HepG2 (cell line): ENCODE data around the gene ZNHIT1. TPM values are rescaled to one million over a fixed set of nuclear protein-coding genes. Genes with fewer than 3 reads are reported as not detected.
A peak's percentile ranks its signal among the peaks of the same experiment; 100 is the strongest.

Source experiments
- ATM ChIP-seq: fragments of 450-650 bp; IDR thresholded peaks from 2 replicates; pipeline ENCODE4 v1.7.1; 2017; ENCODE audit warnings: mild to moderate bottlenecking, borderline replicate concordance
- CTCF ChIP-seq: sonication (generic); formaldehyde crosslinking; IDR thresholded peaks from 2 replicates; pipeline ENCODE4 v1.5.0; 2020; ENCODE audit warnings: mild to moderate bottlenecking, missing genetic modification reagents, moderate library complexity
- E2F1 ChIP-seq: sonication (generic); formaldehyde crosslinking; IDR thresholded peaks from 2 replicates; pipeline ENCODE4 v1.5.0; 2020; ENCODE audit warnings: missing genetic modification reagents
- FOXC1 ChIP-seq: sonication (generic); formaldehyde crosslinking; IDR thresholded peaks from 2 replicates; pipeline ENCODE4 v1.8.0; 2022; ENCODE audit warnings: mild to moderate bottlenecking, missing genetic modification reagents, borderline replicate concordance
- KAT8 ChIP-seq: IDR thresholded peaks from 2 replicates; pipeline ENCODE4 v1.6.1; 2016; ENCODE audit warnings: missing genetic modification reagents, missing compliant biosample characterization
- PAX8 ChIP-seq: sonication (generic); formaldehyde crosslinking; IDR thresholded peaks from 2 replicates; pipeline ENCODE4 v1.8.0; 2022; ENCODE audit warnings: mild to moderate bottlenecking, missing genetic modification reagents, borderline replicate concordance
- PHF21A ChIP-seq: sonication (generic); formaldehyde crosslinking; IDR thresholded peaks from 2 replicates; pipeline ENCODE4 v1.5.0; 2020; ENCODE audit warnings: mild to moderate bottlenecking, missing genetic modification reagents
- RCOR2 ChIP-seq: IDR thresholded peaks from 2 replicates; pipeline ENCODE4 v1.6.1; 2016; ENCODE audit warnings: missing biosample characterization, missing genetic modification reagents
- SNRNP70 ChIP-seq: fragments of 200-400 bp; formaldehyde crosslinking; IDR thresholded peaks from 2 replicates; pipeline ENCODE4 v1.6.1; 2017; ENCODE audit warnings: mild to moderate bottlenecking, low read depth, low read length, moderate library complexity
- STAG1 ChIP-seq: sonication (generic); formaldehyde crosslinking; IDR thresholded peaks from 2 replicates; pipeline ENCODE4 v1.4.0; 2020; ENCODE audit warnings: missing genetic modification reagents
- TRAFD1 ChIP-seq: sonication (generic); formaldehyde crosslinking; IDR thresholded peaks from 2 replicates; pipeline ENCODE4 v1.5.1; 2020; ENCODE audit warnings: missing genetic modification reagents, mild to moderate bottlenecking, borderline replicate concordance
- ZNF557 ChIP-seq: sonication (generic); formaldehyde crosslinking; IDR thresholded peaks from 2 replicates; pipeline ENCODE4 v1.4.0; 2020; ENCODE audit warnings: missing genetic modification reagents
- ZNF841 ChIP-seq: sonication (generic); formaldehyde crosslinking; IDR thresholded peaks from 2 replicates; pipeline ENCODE4 v1.8.1; 2023; ENCODE audit warnings: missing genetic modification reagents, borderline replicate concordance
- ZSCAN21 ChIP-seq: sonication (generic); formaldehyde crosslinking; IDR thresholded peaks from 2 replicates; pipeline ENCODE4 v1.8.0; 2022; ENCODE audit warnings: mild to moderate bottlenecking, missing genetic modification reagents, moderate library complexity, borderline replicate concordance
- polyA plus RNA-seq, 8 experiments: library from polyadenylated mRNA; depleted of rRNA in 3 of 8; stranded (reverse) in 7 of 8; unstranded in 1 of 8; fragments of >200 nt; fragmentation: Illumina TruSeq in 4 of 8; extraction: Trizol in 4 of 8; gene quantifications; 2 replicates each; pipeline versions ENCODE4 v1.2.1 to v1.2.3, GENCODE V29; 2011 to 2016; ENCODE audit warnings: low read depth in 4 of 8, missing spikeins in 1 of 8, mixed read lengths in 1 of 8; ENCODE audit not compliant: insufficient read depth in 1 of 8
- total RNA-seq, 5 experiments: library from RNA; depleted of rRNA; stranded (reverse); fragments of >200 nt; fragmentation: Illumina TruSeq; extraction: Trizol; gene quantifications; 2 replicates each; pipeline ENCODE4 v1.2.3, GENCODE V29; 2016; ENCODE audit warnings: low read depth in 1 of 5
- TF ChIP-seq, protein P1 (sequence below): sonication (generic); formaldehyde crosslinking; conservative IDR thresholded peaks from 2 replicates; pipeline ENCODE4 v1.4.0; 2020; ENCODE audit warnings: mild to moderate bottlenecking, missing genetic modification reagents, moderate library complexity
- TF ChIP-seq, protein P2 (sequence below): sonication (generic); formaldehyde crosslinking; IDR thresholded peaks from 2 replicates; pipeline ENCODE4 v1.8.0; 2022; ENCODE audit warnings: mild to moderate bottlenecking, missing genetic modification reagents; ENCODE audit not compliant: insufficient replicate concordance

ZNHIT1 gene
- total and polyA plus RNA-seq, 2 of the 13 experiments (the other 11 are each of a cell fraction or from before 2014, with no cell fraction given): 32.5 to 64.5 TPM

- TF ChIP-seq, protein P1, sequence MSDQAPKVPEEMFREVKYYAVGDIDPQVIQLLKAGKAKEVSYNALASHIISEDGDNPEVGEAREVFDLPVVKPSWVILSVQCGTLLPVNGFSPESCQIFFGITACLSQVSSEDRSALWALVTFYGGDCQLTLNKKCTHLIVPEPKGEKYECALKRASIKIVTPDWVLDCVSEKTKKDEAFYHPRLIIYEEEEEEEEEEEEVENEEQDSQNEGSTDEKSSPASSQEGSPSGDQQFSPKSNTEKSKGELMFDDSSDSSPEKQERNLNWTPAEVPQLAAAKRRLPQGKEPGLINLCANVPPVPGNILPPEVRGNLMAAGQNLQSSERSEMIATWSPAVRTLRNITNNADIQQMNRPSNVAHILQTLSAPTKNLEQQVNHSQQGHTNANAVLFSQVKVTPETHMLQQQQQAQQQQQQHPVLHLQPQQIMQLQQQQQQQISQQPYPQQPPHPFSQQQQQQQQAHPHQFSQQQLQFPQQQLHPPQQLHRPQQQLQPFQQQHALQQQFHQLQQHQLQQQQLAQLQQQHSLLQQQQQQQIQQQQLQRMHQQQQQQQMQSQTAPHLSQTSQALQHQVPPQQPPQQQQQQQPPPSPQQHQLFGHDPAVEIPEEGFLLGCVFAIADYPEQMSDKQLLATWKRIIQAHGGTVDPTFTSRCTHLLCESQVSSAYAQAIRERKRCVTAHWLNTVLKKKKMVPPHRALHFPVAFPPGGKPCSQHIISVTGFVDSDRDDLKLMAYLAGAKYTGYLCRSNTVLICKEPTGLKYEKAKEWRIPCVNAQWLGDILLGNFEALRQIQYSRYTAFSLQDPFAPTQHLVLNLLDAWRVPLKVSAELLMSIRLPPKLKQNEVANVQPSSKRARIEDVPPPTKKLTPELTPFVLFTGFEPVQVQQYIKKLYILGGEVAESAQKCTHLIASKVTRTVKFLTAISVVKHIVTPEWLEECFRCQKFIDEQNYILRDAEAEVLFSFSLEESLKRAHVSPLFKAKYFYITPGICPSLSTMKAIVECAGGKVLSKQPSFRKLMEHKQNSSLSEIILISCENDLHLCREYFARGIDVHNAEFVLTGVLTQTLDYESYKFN (CRISPR knock-in tag): peak; percentile 47; the same call in 1 of the 2 replicates
- TF ChIP-seq, protein P2, sequence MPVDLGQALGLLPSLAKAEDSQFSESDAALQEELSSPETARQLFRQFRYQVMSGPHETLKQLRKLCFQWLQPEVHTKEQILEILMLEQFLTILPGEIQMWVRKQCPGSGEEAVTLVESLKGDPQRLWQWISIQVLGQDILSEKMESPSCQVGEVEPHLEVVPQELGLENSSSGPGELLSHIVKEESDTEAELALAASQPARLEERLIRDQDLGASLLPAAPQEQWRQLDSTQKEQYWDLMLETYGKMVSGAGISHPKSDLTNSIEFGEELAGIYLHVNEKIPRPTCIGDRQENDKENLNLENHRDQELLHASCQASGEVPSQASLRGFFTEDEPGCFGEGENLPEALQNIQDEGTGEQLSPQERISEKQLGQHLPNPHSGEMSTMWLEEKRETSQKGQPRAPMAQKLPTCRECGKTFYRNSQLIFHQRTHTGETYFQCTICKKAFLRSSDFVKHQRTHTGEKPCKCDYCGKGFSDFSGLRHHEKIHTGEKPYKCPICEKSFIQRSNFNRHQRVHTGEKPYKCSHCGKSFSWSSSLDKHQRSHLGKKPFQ: peak; percentile 20
- TF ChIP-seq RCOR2 (CRISPR knock-in tag): no peak
- 0 out of 2 replicates have a peak, but pooled peaks have one; percentile 75 for TF ChIP-seq ZSCAN21
- 0 out of 2 replicates have a peak, but pooled peaks have one; percentile 40 for TF ChIP-seq ZNF557
- peak; percentile 46; the same call in 1 of the 2 replicates for TF ChIP-seq KAT8 (CRISPR knock-in tag)
- no peak for TF ChIP-seq FOXC1
- TF ChIP-seq SNRNP70: no peak
- TF ChIP-seq ATM: no peak
- TF ChIP-seq STAG1 (CRISPR knock-in tag): peak; percentile 16; the same call in 1 of the 2 replicates
- TF ChIP-seq PAX8 (CRISPR knock-in tag): peak; percentile 57; the same call in 1 of the 2 replicates
- TF ChIP-seq TRAFD1: 0 out of 2 replicates have a peak, but pooled peaks have one; percentile 40
- TF ChIP-seq ZNF841 (CRISPR knock-in tag): no peak
- peak; percentile 66 for TF ChIP-seq CTCF
- peak; percentile 81 for TF ChIP-seq E2F1 (CRISPR knock-in tag)
- 0 out of 2 replicates have a peak, but pooled peaks have one; percentile 61 for TF ChIP-seq PHF21A (CRISPR knock-in tag)
These were observed at the start of gene ZNHIT1, which contains the start of gene PLOD3 (continued) for GRCh38 chr7:101217388-101218235.
